K562 (cell line): Measurements from ENCODE around the gene RHOB. TPM values are rescaled to one million over a fixed set of nuclear protein-coding genes. Genes with fewer than 3 reads are reported as not detected.
A peak's percentile ranks its signal among the peaks of the same experiment; 100 is the strongest.

Experiments used
- ATAC-seq: fragments of 200-7000 bp; cut with Tn5 transposase; 3 replicates; pipeline ENCODE4 v1.9.1; 2020; ENCODE audit warnings: moderate library complexity
- BruUV-seq: library from RNA; stranded (reverse); fragments of 400-500 nt; replicated peaks from 2 replicates; lab custom pipeline; 2021; lab: Mats Ljungman, UMichigan
- CTCF ChIA-PET: fragments of 300-600 bp; formaldehyde crosslinking; extraction: SDS; loops from one replicate; lab custom pipeline; 2021; ENCODE audit warnings: low intra/inter-chr PET ratio; lab: Yijun Ruan, JAX
- POLR2A ChIA-PET: fragments of 300-600, 350-650 bp; sonication (Branson Sonifier 250); formaldehyde crosslinking; extraction: SDS; loops from one replicate; lab custom pipeline; 2021; ENCODE audit warnings: antibody characterized with exemption, inconsistent platforms; lab: Yijun Ruan, JAX
- DNase-seq, 4 experiments: peaks; one replicate each; pipeline versions ENCODE4 v3.0.0 to v3.0.0-alpha.2; 2011 to 2018; ENCODE audit warnings: low spot score in 3 of 4, mixed read lengths in 3 of 4; ENCODE audit errors: extremely low read depth in 1 of 4
- FAIRE-seq: peaks from 2 replicates; lab custom pipeline; 2011; peaks lifted over from hg19 to GRCh38; lab: Jason Lieb, UNC
- H2AFZ ChIP-seq: 2 replicates; pipeline ENCODE4 v1.6.0; 2011; ENCODE audit warnings: low read depth, low read length, control low read depth, inconsistent platforms
- H3K27ac ChIP-seq: fragments of 200-600 bp; 3 replicates; pipeline ENCODE4 v1.8.0; 2011; ENCODE audit warnings: low read depth, mild to moderate bottlenecking, control low read depth, inconsistent platforms, low read length, moderate library complexity, mixed read lengths; ENCODE audit errors: extremely low read depth
- H3K27me3 ChIP-seq, 2 experiments: fragments of 300-600 bp in 1 of 2; 2 replicates in 1 of 2; 3 replicates in 1 of 2; pipeline versions ENCODE4 v1.6.0 to v1.8.0; 2011; ENCODE audit warnings: inconsistent platforms in 2 of 2, low read length in 2 of 2, mild to moderate bottlenecking in 1 of 2, mixed read lengths in 1 of 2, moderate library complexity in 1 of 2; ENCODE audit not compliant: control insufficient read depth in 2 of 2, insufficient read depth in 2 of 2
- H3K36me3 ChIP-seq: fragments of 300-600 bp; 3 replicates; pipeline ENCODE4 v1.8.0; 2011; ENCODE audit warnings: mild to moderate bottlenecking, low read length, inconsistent platforms; ENCODE audit not compliant: control insufficient read depth, insufficient read depth
- H3K4me1 ChIP-seq, 2 experiments: fragments of 200-600 bp in 1 of 2; replicated peaks in 1 of 2; 2 replicates in 1 of 2; 3 replicates in 1 of 2; pipeline versions ENCODE4 v1.5.1 to v1.8.0; 2011; ENCODE audit warnings: inconsistent platforms in 2 of 2, low read length in 2 of 2, mild to moderate bottlenecking in 1 of 2, mixed read lengths in 1 of 2, moderate library complexity in 1 of 2; ENCODE audit not compliant: control insufficient read depth in 2 of 2, insufficient read depth in 2 of 2
- H3K4me2 ChIP-seq: 2 replicates; pipeline ENCODE4 v1.6.1; 2011; ENCODE audit warnings: low read length, control low read depth, inconsistent platforms, mixed read lengths; ENCODE audit not compliant: insufficient read depth
- H3K4me3 ChIP-seq: fragments of 200-600 bp; sonication (generic), shearing (Covaris generic); 2 replicates; pipeline ENCODE4 v1.5.1; 2016; ENCODE audit warnings: control low read depth, inconsistent platforms
- H3K79me2 ChIP-seq: fragments of 200-600 bp; 3 replicates; pipeline ENCODE4 v1.8.0; 2011; ENCODE audit warnings: low read length, inconsistent platforms; ENCODE audit not compliant: control insufficient read depth, insufficient read depth
- H3K9ac ChIP-seq, 2 experiments: 2 replicates each; pipeline versions ENCODE4 v1.6.0 to v1.6.1; 2011; ENCODE audit warnings: low read depth in 2 of 2, low read length in 2 of 2, control low read depth in 1 of 2, inconsistent platforms in 1 of 2, mild to moderate bottlenecking in 1 of 2, mixed read lengths in 1 of 2; ENCODE audit not compliant: insufficient read depth in 1 of 2
- H3K9me1 ChIP-seq: one replicate; pipeline ENCODE4 v1.6.0; 2011; ENCODE audit warnings: inconsistent platforms, mild to moderate bottlenecking, low read length, moderate library complexity; ENCODE audit not compliant: control insufficient read depth, insufficient read depth
- H3K9me3 ChIP-seq: replicated peaks from 2 replicates; pipeline ENCODE4 v1.5.1; 2011; ENCODE audit warnings: low read depth, low read length, inconsistent platforms; ENCODE audit not compliant: control insufficient read depth, insufficient read depth
- H4K20me1 ChIP-seq: replicated peaks from 2 replicates; pipeline ENCODE4 v1.6.1; 2011; ENCODE audit warnings: low read length, inconsistent platforms, mixed read lengths; ENCODE audit not compliant: control insufficient read depth, insufficient read depth
- ETS1 ChIP-seq: conservative IDR thresholded peaks from 2 replicates; pipeline ENCODE4 v1.6.1; 2011; ENCODE audit warnings: low read depth, mild to moderate bottlenecking, low read length; ENCODE audit not compliant: control insufficient read depth
- FOXA1 ChIP-seq: fragments of 450-650 bp; IDR thresholded peaks from 2 replicates; pipeline ENCODE4 v1.6.1; 2016; ENCODE audit warnings: mild to moderate bottlenecking, borderline replicate concordance
- MAFG ChIP-seq: fragments of 450-650 bp; conservative IDR thresholded peaks from 2 replicates; pipeline ENCODE4 v1.6.1; 2016; ENCODE audit warnings: missing genetic modification characterization, missing compliant biosample characterization
- MBD2 ChIP-seq: sonication (generic); IDR thresholded peaks from 2 replicates; pipeline ENCODE4 v1.6.1; 2016; ENCODE audit warnings: low read depth, borderline replicate concordance
- MCM5 ChIP-seq: fragments of 450-650 bp; IDR thresholded peaks from 2 replicates; pipeline ENCODE4 v1.6.1; 2016; ENCODE audit warnings: low read depth
- NFIC ChIP-seq: fragments of 450-650 bp; IDR thresholded peaks from 2 replicates; pipeline ENCODE4 v1.6.1; 2017; ENCODE audit warnings: mild to moderate bottlenecking, inconsistent platforms
- SRSF9 ChIP-seq: fragments of 200-400 bp; formaldehyde crosslinking; IDR thresholded peaks from 2 replicates; pipeline ENCODE4 v1.6.1; 2017; ENCODE audit warnings: low read depth, low read length, borderline replicate concordance
- ZBTB1 ChIP-seq: sonication (generic); formaldehyde crosslinking; IDR thresholded peaks from 2 replicates; pipeline ENCODE4 v1.8.1; 2023; ENCODE audit warnings: missing genetic modification reagents, low read depth, mild to moderate bottlenecking, borderline replicate concordance
- ZFP36 ChIP-seq: fragments of 150-350 bp; IDR thresholded peaks from 2 replicates; pipeline ENCODE4 v1.6.1; 2018; ENCODE audit warnings: low read length, low read depth; ENCODE audit not compliant: partially characterized antibody
- ZNF431 ChIP-seq: sonication (generic); formaldehyde crosslinking; IDR thresholded peaks from 2 replicates; pipeline ENCODE4 v1.8.0; 2022; ENCODE audit warnings: mild to moderate bottlenecking, missing genetic modification reagents
- ZNF707 ChIP-seq: fragments of 250-450 bp; sonication (Bioruptor Pico); conservative IDR thresholded peaks from 2 replicates; pipeline ENCODE4 v1.8.0; 2022; ENCODE audit warnings: inconsistent platforms, mild to moderate bottlenecking, moderate library complexity
- WGBS: fragments of 100-300 bp; shearing (Covaris generic); methylation state at CpG from one replicate; pipeline ENCODE4 v1.1.6; 2016; ENCODE audit warnings: low coverage, mixed read lengths; ENCODE audit not compliant: insufficient coverage; ENCODE audit errors: missing lambda C conversion rate; 5-methylcytosine and 5-hydroxymethylcytosine counted together
- in situ Hi-C: fragments of 300-500 bp; cut with MboI; formaldehyde crosslinking; loops from 4 replicates; pipeline ENCODE4 v1.15.0; 2018; ENCODE audit warnings: inconsistent platforms, mixed read lengths
- intact Hi-C: fragments of 100-400 bp; cut with micrococcal nuclease; formaldehyde crosslinking; loops from 2 replicates; pipeline ENCODE4 v1.14.2; 2022
- polyA plus RNA-seq, 8 experiments: library from polyadenylated mRNA; depleted of rRNA in 4 of 8; stranded (reverse) in 5 of 8; unstranded in 3 of 8; fragments of >200 nt; fragmentation: Nextera tagmentation in 2 of 8; fragmentation: Illumina TruSeq in 1 of 8; extraction: Ambion mirVana in 2 of 8; extraction: Trizol in 1 of 8; gene quantifications; 2 replicates each; pipeline versions ENCODE4 v1.2.1 to v1.2.3, GENCODE V29; 2011 to 2014; ENCODE audit warnings: inconsistent platforms in 1 of 8, missing spikeins in 1 of 8
- total RNA-seq, 7 experiments: library from RNA; depleted of rRNA in 6 of 7; stranded (reverse); fragments of >200 nt in 6 of 7; fragmentation: Illumina TruSeq in 2 of 7; extraction: Trizol in 2 of 7; gene quantifications; 2 replicates each; pipeline versions ENCODE4 v1.2.1 to v1.2.3, GENCODE V29; 2011 to 2021; ENCODE audit warnings: low replicate concordance in 1 of 7
- TF ChIP-seq, protein P1 (sequence below): fragments of 450-650 bp; IDR thresholded peaks from 2 replicates; pipeline ENCODE4 v1.6.1; 2016; ENCODE audit warnings: mild to moderate bottlenecking

Gene RHOB
- total and polyA plus RNA-seq, 9 of the 15 experiments (the other 6 are each of a cell fraction or from before 2014, with no cell fraction given) = 0.07 to 4.8 (median 1.1) TPM

DNA sequence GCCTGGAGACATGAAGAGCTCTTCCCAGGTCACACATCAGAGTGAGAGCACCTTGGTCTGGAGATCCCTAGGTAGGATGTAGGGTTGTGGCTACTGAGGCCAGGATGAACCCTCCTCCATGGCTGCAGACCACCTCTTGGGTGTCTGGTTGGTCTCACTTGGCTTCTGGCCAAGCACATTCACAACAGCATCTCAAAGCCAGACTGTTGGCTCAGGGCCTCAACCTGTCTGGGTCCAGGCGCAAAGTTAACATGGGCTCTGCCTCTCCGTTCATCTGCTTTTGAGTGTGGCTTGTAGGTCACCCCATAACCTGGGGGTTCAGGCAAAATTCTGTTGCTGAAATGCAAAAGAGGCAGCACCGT lies 40.1 kb downstream of the RHOB start:
- H2AFZ ChIP-seq = no peak overlapping the region
- no peaks in the 10 kb centered on the region for H4K20me1 ChIP-seq
- intact Hi-C loops = no loop called here
- no TSS peak for BruUV-seq
- ATAC-seq = no peak
- CTCF ChIA-PET = no interaction called here
- H3K4me3 ChIP-seq = no peak overlapping the region
- H3K9ac ChIP-seq = no peak overlapping the region
- in situ Hi-C loops = no loop called here
- H3K4me2 ChIP-seq = no peak overlapping the region
- peaks cover 8 to 71% of the 10 kb centered on the region in 2 experiments; a peak in 3 of 5 replicates for H3K27me3 ChIP-seq
- no peaks in the 10 kb centered on the region for H3K9me3 ChIP-seq
- H3K4me1 ChIP-seq = peaks cover 0 to under 1% of the 10 kb centered on the region in 2 experiments; a peak in 2 of 5 replicates
- 10% methylated on average over 1 of the region's 3 CpGs for WGBS
- H3K27ac ChIP-seq = no peak overlapping the region
- POLR2A ChIA-PET = interaction anchor here (0.7 kb wide), 1 partner anchor 13 kb away, joined by 3 read pairs; no protein-coding TSS in a partner anchor
- H3K9me1 ChIP-seq = no peaks in the 10 kb centered on the region
- H3K36me3 ChIP-seq = no peaks in the 10 kb centered on the region
- TF ChIP-seq ETS1 (no peak), NFIC (peak; percentile 18; the same call in 1 of the 2 replicates)
- FAIRE-seq = no peak
- DNase-seq = no peak
- no peaks in the 10 kb centered on the region for H3K79me2 ChIP-seq

DNA sequence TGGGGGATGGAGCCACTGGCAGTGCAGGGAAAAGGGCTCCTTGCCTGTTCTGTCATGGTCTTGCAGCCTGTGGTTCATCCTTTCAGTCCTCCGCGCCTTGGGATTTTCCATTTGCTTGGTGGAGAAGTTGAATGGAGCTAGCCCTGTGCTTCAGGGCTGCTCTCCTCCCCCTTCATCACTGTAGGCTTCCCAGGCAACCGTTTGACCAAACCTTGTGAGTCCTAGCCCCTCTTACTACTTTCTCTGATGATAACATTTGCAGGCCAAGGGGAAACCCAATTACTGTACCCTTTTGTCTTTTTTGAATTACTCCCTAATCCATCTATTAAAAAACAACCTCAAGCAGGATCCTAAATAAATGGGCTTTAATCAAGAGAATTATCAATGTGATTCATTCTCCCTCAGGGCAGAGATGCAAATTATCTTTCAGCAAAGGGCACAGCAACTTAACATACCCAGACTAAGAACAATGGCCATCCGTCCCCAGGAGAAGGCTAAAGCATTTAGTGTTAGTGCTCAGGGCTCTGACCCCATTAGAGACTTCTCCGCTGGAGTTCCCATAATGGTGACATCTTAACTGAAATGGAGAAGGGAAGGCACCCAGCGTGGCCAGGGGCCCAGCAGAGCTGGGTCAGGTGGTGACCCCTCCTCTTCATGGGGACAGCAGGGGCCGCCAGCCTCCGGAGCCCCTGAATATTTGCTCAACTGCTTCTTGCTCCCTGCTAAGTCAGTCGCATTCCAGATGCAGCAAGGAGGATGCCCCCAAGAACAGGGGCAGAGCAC lies 40.7 kb downstream of the RHOB start:
- no peak overlapping the region for H2AFZ ChIP-seq
- H3K36me3 ChIP-seq = no peaks in the 10 kb centered on the region
- BruUV-seq = no TSS peak
- H3K79me2 ChIP-seq = no peaks in the 10 kb centered on the region
- no peak overlapping the region for H3K9ac ChIP-seq
- DNase-seq (no peak), FAIRE-seq (no peak), ATAC-seq (no peak)
- no peak overlapping the region for H3K27ac ChIP-seq
- in situ Hi-C loops = no loop called here
- H3K9me3 ChIP-seq = no peaks in the 10 kb centered on the region
- H3K9me1 ChIP-seq = no peaks in the 10 kb centered on the region
- WGBS = 12% methylated on average over 9 of the region's 9 CpGs
- no peak overlapping the region for H3K4me3 ChIP-seq
- no peaks in the 10 kb centered on the region for H4K20me1 ChIP-seq
- POLR2A ChIA-PET = no interaction called here
- CTCF ChIA-PET = no interaction called here
- H3K4me2 ChIP-seq = no peak overlapping the region
- intact Hi-C loops = no loop called here
- H3K27me3 ChIP-seq = peaks cover 8 to 70% of the 10 kb centered on the region in 2 experiments; a peak in 3 of 5 replicates
- H3K4me1 ChIP-seq = peaks cover 0 to 5% of the 10 kb centered on the region in 2 experiments; a peak in 2 of 5 replicates
- no peak for TF ChIP-seq MAFG (tag)
- no peak for TF ChIP-seq FOXA1
- no peak for TF ChIP-seq SRSF9
- TF ChIP-seq MBD2 = no peak
- no peak for TF ChIP-seq ZBTB1 (CRISPR knock-in tag)
- TF ChIP-seq ZNF431 (CRISPR knock-in tag) = no peak
- TF ChIP-seq ZNF707 (CRISPR knock-in tag) = no peak
- TF ChIP-seq ZFP36 = no peak
- TF ChIP-seq, protein P1, sequence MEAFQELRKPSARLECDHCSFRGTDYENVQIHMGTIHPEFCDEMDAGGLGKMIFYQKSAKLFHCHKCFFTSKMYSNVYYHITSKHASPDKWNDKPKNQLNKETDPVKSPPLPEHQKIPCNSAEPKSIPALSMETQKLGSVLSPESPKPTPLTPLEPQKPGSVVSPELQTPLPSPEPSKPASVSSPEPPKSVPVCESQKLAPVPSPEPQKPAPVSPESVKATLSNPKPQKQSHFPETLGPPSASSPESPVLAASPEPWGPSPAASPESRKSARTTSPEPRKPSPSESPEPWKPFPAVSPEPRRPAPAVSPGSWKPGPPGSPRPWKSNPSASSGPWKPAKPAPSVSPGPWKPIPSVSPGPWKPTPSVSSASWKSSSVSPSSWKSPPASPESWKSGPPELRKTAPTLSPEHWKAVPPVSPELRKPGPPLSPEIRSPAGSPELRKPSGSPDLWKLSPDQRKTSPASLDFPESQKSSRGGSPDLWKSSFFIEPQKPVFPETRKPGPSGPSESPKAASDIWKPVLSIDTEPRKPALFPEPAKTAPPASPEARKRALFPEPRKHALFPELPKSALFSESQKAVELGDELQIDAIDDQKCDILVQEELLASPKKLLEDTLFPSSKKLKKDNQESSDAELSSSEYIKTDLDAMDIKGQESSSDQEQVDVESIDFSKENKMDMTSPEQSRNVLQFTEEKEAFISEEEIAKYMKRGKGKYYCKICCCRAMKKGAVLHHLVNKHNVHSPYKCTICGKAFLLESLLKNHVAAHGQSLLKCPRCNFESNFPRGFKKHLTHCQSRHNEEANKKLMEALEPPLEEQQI = no peak
- no peak for TF ChIP-seq MCM5
